ENCODE data around the gene CAMTA1.
A peak's percentile ranks its signal among the peaks of the same experiment; 100 is the strongest.

Gene CAMTA1

GRCh38 chr1:7557301-7557891, 772.1 kb downstream of the CAMTA1 start:
- no peak for TF ChIP-seq Cebpa-rat (IDR thresholded peaks at IDR 0.05)

GRCh38 chr1:7558041-7558461, 772.8 kb downstream of the CAMTA1 start:
- H3K9me3 ChIP-seq (replicated peaks in 1 of 11): peaks cover 6 to 12% (median 11%) of the 10 kb centered on the region in 11 experiments; a peak in 18 of 22 replicates
- H3K27me3 ChIP-seq: no peaks in the 10 kb centered on the region
- H3K27ac ChIP-seq: peak overlapping the region in 1 of 11 experiments; percentile 15; a peak in 1 of 22 replicates
- H4K20me1 ChIP-seq: peaks cover 0 to 5% (median 0%) of the 10 kb centered on the region in 11 experiments; a peak in 1 of 22 replicates
- no peak for TF ChIP-seq Cebpa-rat (IDR thresholded peaks at IDR 0.05)
- peak overlapping the region in 9 of 11 experiments; percentile 4 to 100 (median 96); a peak in 16 of 22 replicates for H3K4me2 ChIP-seq
- H3K4me1 ChIP-seq: peaks cover 36 to 87% (median 77%) of the 10 kb centered on the region in 10 experiments
- peak overlapping the region in 3 of 11 experiments; percentile 12 to 16 (median 13); a peak in 1 of 22 replicates for H3K9ac ChIP-seq
- no peaks in the 10 kb centered on the region for H3K36me3 ChIP-seq
- no peak overlapping the region for H3K4me3 ChIP-seq

More at GRCh38 chr1:7557301-7557891, 772.1 kb downstream of the CAMTA1 start:
- Histone ChIP-seq H3K4me2 (peak overlapping the region in 9 of 11 experiments; percentile 4 to 100 (median 96); a peak in 16 of 22 replicates), H3K9ac (0 out of 22 replicates have a peak overlapping the region, but pooled peaks of 2 of the 11 experiments have one; percentile 12 to 16), H3K27me3 (no peaks in the 10 kb centered on the region), H3K4me3 (no peak overlapping the region), H3K4me1 (peaks cover 43 to 93% (median 84%) of the 10 kb centered on the region in 10 experiments), H4K20me1 (peaks cover 0 to 5% (median 0%) of the 10 kb centered on the region in 11 experiments; a peak in 1 of 22 replicates), H3K36me3 (no peaks in the 10 kb centered on the region), H3K27ac (no peak overlapping the region), H3K9me3 (replicated peaks in 1 of 11) (peaks cover 6 to 12% (median 11%) of the 10 kb centered on the region in 11 experiments; a peak in 18 of 22 replicates)

- Histone ChIP-seq H3K4me3 (no peak overlapping the region), H3K4me2 (peak overlapping the region in 9 of 11 experiments; percentile 4 to 100 (median 96); a peak in 16 of 22 replicates), H3K9ac (peak overlapping the region in 2 of 11 experiments; percentile 13 to 16; a peak in 1 of 22 replicates), H3K27me3 (no peaks in the 10 kb centered on the region), H3K27ac (peak overlapping the region in 1 of 11 experiments; percentile 15; a peak in 1 of 22 replicates), H3K4me1 (peaks cover 32 to 83% (median 73%) of the 10 kb centered on the region in 10 experiments), H3K36me3 (no peaks in the 10 kb centered on the region), H3K9me3 (replicated peaks in 1 of 11) (peaks cover 6 to 10% (median 9%) of the 10 kb centered on the region in 11 experiments; a peak in 18 of 22 replicates), H4K20me1 (peaks cover 0 to 5% (median 0%) of the 10 kb centered on the region in 11 experiments; a peak in 1 of 22 replicates)
- no peak for TF ChIP-seq Cebpa-rat (IDR thresholded peaks at IDR 0.05)
These were observed 773.2 kb downstream of the CAMTA1 start for GRCh38 chr1:7558481-7558880.

GRCh38 chr1:7558921-7559869, 773.9 kb downstream of the CAMTA1 start:
- peaks cover 25 to 75% (median 66%) of the 10 kb centered on the region in 10 experiments for H3K4me1 ChIP-seq
- H3K27me3 ChIP-seq: no peaks in the 10 kb centered on the region
- no peaks in the 10 kb centered on the region for H3K36me3 ChIP-seq
- no peak for TF ChIP-seq Cebpa-rat (IDR thresholded peaks at IDR 0.05)
- H3K27ac ChIP-seq: no peak overlapping the region
- peaks cover under 1 to 3% (median 2%) of the 10 kb centered on the region in 11 experiments; a peak in 17 of 22 replicates for H3K9me3 ChIP-seq (replicated peaks in 1 of 11)
- peaks cover 0 to 5% (median 0%) of the 10 kb centered on the region in 11 experiments; a peak in 1 of 22 replicates for H4K20me1 ChIP-seq
- peak overlapping the region in 8 of 11 experiments; percentile 46 to 100 (median 97); a peak in 14 of 22 replicates for H3K4me2 ChIP-seq
- H3K9ac ChIP-seq: 0 out of 22 replicates have a peak overlapping the region, but pooled peaks of 1 of the 11 experiments have one; percentile 14
- H3K4me3 ChIP-seq: no peak overlapping the region

GRCh38 chr1:7560128-7560527, 774.9 kb downstream of the CAMTA1 start:
- TF ChIP-seq Cebpa-rat (IDR thresholded peaks at IDR 0.05): no peak
- Histone ChIP-seq H3K36me3 (no peaks in the 10 kb centered on the region), H3K27ac (no peak overlapping the region), H3K9me3 (replicated peaks in 1 of 11) (no peaks in the 10 kb centered on the region), H3K27me3 (no peaks in the 10 kb centered on the region), H3K4me3 (no peak overlapping the region), H3K4me1 (peaks cover 15 to 66% (median 56%) of the 10 kb centered on the region in 10 experiments), H3K9ac (peak overlapping the region in 1 of 11 experiments; percentile 13; a peak in 2 of 22 replicates), H3K4me2 (peak overlapping the region in 8 of 11 experiments; percentile 24 to 99 (median 94); a peak in 12 of 22 replicates), H4K20me1 (peaks cover 0 to 5% (median 0%) of the 10 kb centered on the region in 11 experiments; a peak in 1 of 22 replicates)

DNA sequence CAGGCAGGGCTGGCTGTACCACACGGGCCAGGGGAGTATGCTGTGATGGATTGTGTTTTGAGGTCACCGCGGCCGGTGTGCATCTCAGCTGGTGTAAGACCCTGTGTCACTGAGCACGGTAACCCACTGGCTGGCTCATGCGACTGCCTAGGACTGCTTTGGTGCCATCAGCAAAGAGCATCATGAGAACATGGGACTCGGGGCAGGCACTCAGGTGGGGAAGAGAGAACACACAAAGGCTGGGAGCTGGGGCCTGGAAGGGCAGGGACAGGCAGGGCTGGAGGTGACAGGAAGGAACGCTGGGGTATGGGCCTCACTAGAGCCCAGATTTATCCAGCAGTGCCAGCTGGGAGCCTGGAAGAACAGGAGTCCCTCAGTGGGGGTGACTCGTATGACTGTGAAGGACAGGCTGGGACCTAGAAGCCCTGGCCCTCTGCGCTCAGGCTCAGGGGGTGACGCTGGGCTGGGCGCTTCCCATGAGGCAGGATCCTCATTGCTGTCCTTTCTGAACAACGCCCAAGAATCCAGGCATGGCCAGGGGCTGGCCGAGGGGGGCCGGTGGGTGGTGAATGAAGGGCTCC, 775.4 kb downstream of the CAMTA1 start:
- Histone ChIP-seq H3K27me3 (no peaks in the 10 kb centered on the region), H3K4me1 (peaks cover 10 to 62% (median 51%) of the 10 kb centered on the region in 10 experiments), H3K9me3 (replicated peaks in 1 of 11) (no peaks in the 10 kb centered on the region), H3K4me2 (peak overlapping the region in 5 of 11 experiments; percentile 36 to 99 (median 96); a peak in 8 of 22 replicates), H3K27ac (no peak overlapping the region), H3K9ac (no peak overlapping the region), H3K36me3 (no peaks in the 10 kb centered on the region), H3K4me3 (no peak overlapping the region), H4K20me1 (peaks cover 0 to 5% (median 0%) of the 10 kb centered on the region in 11 experiments; a peak in 1 of 22 replicates)
- TF ChIP-seq Cebpa-rat (IDR thresholded peaks at IDR 0.05): no peak

DNA sequence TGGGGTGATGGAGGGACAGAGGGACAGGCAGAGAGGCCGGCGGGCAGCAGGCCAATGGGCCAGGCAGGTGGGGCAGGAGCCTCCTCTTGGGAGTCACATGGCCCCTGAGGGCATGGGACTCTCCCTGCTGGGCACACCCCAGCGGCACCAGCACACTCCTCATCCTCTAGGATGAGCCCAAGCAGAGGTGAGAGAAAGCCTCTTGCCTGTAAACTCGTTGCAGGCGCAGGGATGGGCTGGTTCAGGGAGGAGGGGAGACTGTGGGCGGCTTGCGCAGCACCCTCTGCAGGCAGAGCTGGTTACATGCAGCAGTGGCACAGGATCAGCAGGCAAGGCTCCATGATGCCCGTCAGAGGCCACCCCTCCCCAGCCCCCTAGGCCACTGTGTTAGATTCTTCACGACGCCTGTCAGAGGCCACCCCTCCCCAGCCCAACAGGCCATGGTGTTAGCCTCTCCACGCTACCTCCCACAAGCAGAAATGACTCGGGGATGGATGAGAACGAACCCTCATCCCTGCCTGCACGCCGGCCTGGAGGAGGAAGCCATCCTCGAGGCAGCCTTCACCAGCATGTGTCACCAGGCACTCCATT, 776.2 kb downstream of the CAMTA1 start:
- Histone ChIP-seq H3K4me1 (peaks cover 2 to 55% (median 43%) of the 10 kb centered on the region in 10 experiments), H4K20me1 (peaks cover 0 to 5% (median 0%) of the 10 kb centered on the region in 11 experiments; a peak in 1 of 22 replicates), H3K4me2 (0 out of 22 replicates have a peak overlapping the region, but pooled peaks of 1 of the 11 experiments have one; percentile 3), H3K27ac (no peak overlapping the region), H3K9me3 (replicated peaks in 1 of 11) (no peaks in the 10 kb centered on the region), H3K9ac (no peak overlapping the region), H3K36me3 (no peaks in the 10 kb centered on the region), H3K27me3 (no peaks in the 10 kb centered on the region), H3K4me3 (no peak overlapping the region)
- no peak for TF ChIP-seq Cebpa-rat (IDR thresholded peaks at IDR 0.05)

Measured in BLaER1 treated with 17β-estradiol and CSF1 and Interleukin-3, amounts not matched to agents 10 nM and 100 nM (cell line).